ENCODE data around the gene DAB1.

Gene DAB1

DNA sequence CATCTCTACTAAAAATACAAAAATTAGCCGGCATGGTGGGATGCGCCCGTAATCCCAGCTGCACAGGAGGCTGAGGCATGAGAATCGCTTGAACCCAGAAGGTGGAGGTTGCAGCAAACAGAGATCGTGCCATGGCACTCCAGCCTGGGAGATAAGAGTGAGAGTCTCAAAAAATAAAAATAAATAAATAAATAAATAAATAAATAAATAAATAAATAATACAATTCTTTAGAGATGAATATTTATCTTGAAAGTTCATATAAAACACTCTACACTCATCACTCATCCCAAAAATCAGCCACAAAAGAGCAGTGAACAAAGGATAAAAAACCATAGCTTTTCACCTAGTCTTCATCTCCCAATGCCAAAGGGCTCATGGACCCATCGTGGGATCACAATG is 295.9 kb downstream of the DAB1 start:
- H3K9me3 ChIP-seq (ENCODE audit: control insufficient read depth, low read depth, low read length) = no peaks in the 10 kb centered on the region
- no peak overlapping the region for H3K9ac ChIP-seq (ENCODE audit: low read length)
- no peaks in the 10 kb centered on the region for H3K36me3 ChIP-seq (ENCODE audit: control insufficient read depth, low read depth, low read length)
- H3K27ac ChIP-seq (ENCODE audit: low read length) = no peak overlapping the region
- H3K4me3 ChIP-seq (ENCODE audit: low read length) = no peak overlapping the region
- no peaks in the 10 kb centered on the region for H3K4me1 ChIP-seq (ENCODE audit: control insufficient read depth, low read depth, low read length)
- H3K27me3 ChIP-seq (ENCODE audit: control insufficient read depth, insufficient read depth, low read length) = no peaks in the 10 kb centered on the region

DNA sequence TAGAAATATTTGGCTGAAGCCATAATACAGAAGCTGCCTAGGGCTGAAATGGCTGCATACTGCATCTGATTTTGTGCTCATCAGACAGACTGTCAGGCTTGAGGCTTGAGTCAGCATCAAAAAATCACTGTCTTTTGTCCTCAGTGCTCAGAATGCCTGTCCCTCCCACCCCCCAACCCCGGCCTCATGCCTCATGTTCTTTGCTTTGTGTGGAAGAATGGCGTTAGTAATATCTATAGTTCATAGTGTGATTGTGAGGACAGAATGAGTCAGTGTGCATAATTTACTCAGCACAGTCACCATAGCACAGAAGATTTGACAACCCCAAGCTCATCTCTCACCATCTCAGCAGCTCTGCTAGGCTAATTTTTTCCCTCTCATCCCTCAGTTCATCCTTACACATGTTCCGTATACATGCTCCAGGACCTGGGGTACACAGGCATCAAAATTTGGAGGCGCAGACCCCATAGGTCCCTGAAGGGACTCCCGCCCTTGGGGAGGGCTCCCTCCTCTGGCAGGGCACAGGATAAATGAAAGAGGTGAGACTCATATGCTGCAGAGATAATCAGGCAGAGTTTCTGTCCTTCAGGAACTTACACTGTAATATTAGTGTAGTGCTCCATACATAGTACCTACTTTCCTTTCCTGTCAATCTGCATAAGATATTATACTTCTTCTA is 299.0 kb downstream of the DAB1 start:
- H3K9ac ChIP-seq (ENCODE audit: low read length) = no peak overlapping the region
- no peaks in the 10 kb centered on the region for H3K27me3 ChIP-seq (ENCODE audit: control insufficient read depth, insufficient read depth, low read length)
- no peaks in the 10 kb centered on the region for H3K36me3 ChIP-seq (ENCODE audit: control insufficient read depth, low read depth, low read length)
- no peak overlapping the region for H3K4me3 ChIP-seq (ENCODE audit: low read length)
- no peak overlapping the region for H3K27ac ChIP-seq (ENCODE audit: low read length)
- H3K4me1 ChIP-seq (ENCODE audit: control insufficient read depth, low read depth, low read length) = no peaks in the 10 kb centered on the region
- no peaks in the 10 kb centered on the region for H3K9me3 ChIP-seq (ENCODE audit: control insufficient read depth, low read depth, low read length)

DNA sequence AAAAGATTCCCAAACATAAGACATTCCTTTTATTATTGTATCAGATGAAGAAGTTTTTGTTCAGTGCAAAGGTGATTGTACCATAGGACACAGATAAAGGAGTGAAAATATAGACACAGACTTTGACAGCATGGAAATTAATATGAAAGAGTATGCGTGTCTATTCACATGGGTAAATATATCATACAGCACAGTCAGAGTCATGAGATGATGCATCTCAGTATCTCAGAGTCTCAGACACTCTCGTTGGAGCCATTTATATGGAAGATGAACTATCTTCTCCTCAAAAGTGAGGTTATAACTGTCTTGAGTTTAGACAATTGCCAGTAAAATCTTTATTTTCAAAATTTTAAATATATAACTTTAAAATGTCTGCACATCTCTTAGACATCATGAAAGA is 299.7 kb downstream of the DAB1 start:
- Histone ChIP-seq H3K27me3 (ENCODE audit: control insufficient read depth, insufficient read depth, low read length) (no peaks in the 10 kb centered on the region), H3K4me3 (ENCODE audit: low read length) (no peak overlapping the region), H3K27ac (ENCODE audit: low read length) (no peak overlapping the region), H3K4me1 (ENCODE audit: control insufficient read depth, low read depth, low read length) (no peaks in the 10 kb centered on the region), H3K36me3 (ENCODE audit: control insufficient read depth, low read depth, low read length) (no peaks in the 10 kb centered on the region), H3K9ac (ENCODE audit: low read length) (no peak overlapping the region), H3K9me3 (ENCODE audit: control insufficient read depth, low read depth, low read length) (no peaks in the 10 kb centered on the region)

- Histone ChIP-seq H3K27me3 (ENCODE audit: control insufficient read depth, insufficient read depth, low read length) (no peaks in the 10 kb centered on the region), H3K9me3 (ENCODE audit: control insufficient read depth, low read depth, low read length) (no peaks in the 10 kb centered on the region), H3K36me3 (ENCODE audit: control insufficient read depth, low read depth, low read length) (no peaks in the 10 kb centered on the region)
These were observed 301.8 kb downstream of the DAB1 start for GRCh38 chr1:57122031-57122430.

DNA sequence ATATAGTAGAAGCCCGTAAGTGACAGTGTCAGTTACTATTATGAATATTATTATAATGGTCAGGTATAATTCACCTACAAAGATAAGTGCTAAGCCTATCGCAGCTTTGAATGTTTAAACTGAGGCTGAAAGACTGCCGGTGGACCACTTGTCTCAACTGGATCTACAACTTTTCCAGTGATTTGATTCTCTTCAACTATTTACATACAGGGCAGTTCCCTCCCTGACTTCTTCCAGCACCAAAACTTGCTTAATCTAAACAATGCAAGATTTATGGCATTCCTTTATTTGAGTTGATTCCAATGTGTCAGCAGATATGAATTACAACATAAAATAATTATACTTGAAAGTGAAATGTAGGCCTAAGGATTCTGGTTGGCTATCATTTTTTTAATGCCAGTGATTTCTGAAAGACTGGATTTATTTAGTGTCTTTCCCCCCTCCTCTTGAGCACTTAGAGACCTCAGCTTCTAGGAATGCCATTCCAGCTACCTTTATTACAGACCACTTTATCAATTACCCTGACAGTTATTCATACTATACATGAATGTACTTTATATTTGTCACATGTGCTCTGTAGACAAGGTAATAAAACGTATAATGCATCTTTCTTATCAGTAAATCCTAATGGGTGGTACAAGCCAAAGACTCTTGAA is 304.8 kb downstream of the DAB1 start:
- Histone ChIP-seq H3K4me3 (ENCODE audit: low read length) (no peak overlapping the region), H3K9me3 (ENCODE audit: control insufficient read depth, low read depth, low read length) (no peaks in the 10 kb centered on the region), H3K27ac (ENCODE audit: low read length) (no peak overlapping the region), H3K9ac (ENCODE audit: low read length) (no peak overlapping the region), H3K36me3 (ENCODE audit: control insufficient read depth, low read depth, low read length) (no peaks in the 10 kb centered on the region), H3K27me3 (ENCODE audit: control insufficient read depth, insufficient read depth, low read length) (no peaks in the 10 kb centered on the region), H3K4me1 (ENCODE audit: control insufficient read depth, low read depth, low read length) (no peaks in the 10 kb centered on the region)

More at GRCh38 chr1:57122031-57122430, 301.8 kb downstream of the DAB1 start:
- Histone ChIP-seq H3K4me3 (ENCODE audit: low read length) (no peak overlapping the region), H3K27ac (ENCODE audit: low read length) (no peak overlapping the region), H3K9ac (ENCODE audit: low read length) (no peak overlapping the region), H3K4me1 (ENCODE audit: control insufficient read depth, low read depth, low read length) (no peaks in the 10 kb centered on the region)

GRCh38 chr1:57117753-57118152 is 306.1 kb downstream of the DAB1 start:
- Histone ChIP-seq H3K9ac (ENCODE audit: low read length) (no peak overlapping the region), H3K36me3 (ENCODE audit: control insufficient read depth, low read depth, low read length) (no peaks in the 10 kb centered on the region), H3K9me3 (ENCODE audit: control insufficient read depth, low read depth, low read length) (no peaks in the 10 kb centered on the region), H3K4me1 (ENCODE audit: control insufficient read depth, low read depth, low read length) (peaks cover 3% of the 10 kb centered on the region), H3K27ac (ENCODE audit: low read length) (no peak overlapping the region), H3K4me3 (ENCODE audit: low read length) (no peak overlapping the region), H3K27me3 (ENCODE audit: control insufficient read depth, insufficient read depth, low read length) (no peaks in the 10 kb centered on the region)

DNA sequence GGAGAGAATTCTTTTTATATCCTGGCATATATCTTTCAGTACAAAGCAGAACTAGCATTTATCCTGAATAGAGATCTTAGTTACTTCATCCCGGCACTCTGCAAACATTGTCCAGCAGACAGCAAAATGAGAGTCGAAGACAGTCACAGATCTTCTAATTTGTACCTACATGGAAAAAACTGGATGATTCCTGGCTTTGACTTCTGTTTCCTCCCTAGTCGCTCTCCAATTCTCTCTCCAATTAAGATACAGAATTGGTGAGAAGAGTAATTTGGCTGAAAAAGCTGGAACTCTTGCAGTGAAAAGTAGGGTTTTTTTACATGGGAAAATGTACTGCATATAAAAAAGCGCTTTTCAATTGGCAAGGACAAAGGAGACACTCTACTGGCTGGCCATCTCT is 307.0 kb downstream of the DAB1 start:
- no peak overlapping the region for H3K27ac ChIP-seq (ENCODE audit: low read length)
- H3K27me3 ChIP-seq (ENCODE audit: control insufficient read depth, insufficient read depth, low read length) = no peaks in the 10 kb centered on the region
- peaks cover 12% of the 10 kb centered on the region for H3K4me1 ChIP-seq (ENCODE audit: control insufficient read depth, low read depth, low read length)
- H3K4me3 ChIP-seq (ENCODE audit: low read length) = no peak overlapping the region
- H3K9me3 ChIP-seq (ENCODE audit: control insufficient read depth, low read depth, low read length) = no peaks in the 10 kb centered on the region
- no peak overlapping the region for H3K9ac ChIP-seq (ENCODE audit: low read length)
- no peaks in the 10 kb centered on the region for H3K36me3 ChIP-seq (ENCODE audit: control insufficient read depth, low read depth, low read length)

GRCh38 chr1:57115030-57115614 is 308.7 kb downstream of the DAB1 start:
- Histone ChIP-seq H3K4me1 (ENCODE audit: control insufficient read depth, low read depth, low read length) (peaks cover 19% of the 10 kb centered on the region), H3K27me3 (ENCODE audit: control insufficient read depth, insufficient read depth, low read length) (no peaks in the 10 kb centered on the region), H3K9me3 (ENCODE audit: control insufficient read depth, low read depth, low read length) (no peaks in the 10 kb centered on the region), H3K36me3 (ENCODE audit: control insufficient read depth, low read depth, low read length) (no peaks in the 10 kb centered on the region), H3K4me3 (ENCODE audit: low read length) (no peak overlapping the region), H3K9ac (ENCODE audit: low read length) (no peak overlapping the region), H3K27ac (ENCODE audit: low read length) (no peak overlapping the region)

GRCh38 chr1:57112148-57112547 is 311.7 kb downstream of the DAB1 start:
- H3K4me1 ChIP-seq (ENCODE audit: control insufficient read depth, low read depth, low read length) = peaks cover 24% of the 10 kb centered on the region
- peak overlapping the region; percentile 4 for H3K4me3 ChIP-seq (ENCODE audit: low read length)
- no peak overlapping the region for H3K27ac ChIP-seq (ENCODE audit: low read length)
- no peaks in the 10 kb centered on the region for H3K27me3 ChIP-seq (ENCODE audit: control insufficient read depth, insufficient read depth, low read length)
- H3K36me3 ChIP-seq (ENCODE audit: control insufficient read depth, low read depth, low read length) = no peaks in the 10 kb centered on the region
- H3K9me3 ChIP-seq (ENCODE audit: control insufficient read depth, low read depth, low read length) = no peaks in the 10 kb centered on the region
- no peak overlapping the region for H3K9ac ChIP-seq (ENCODE audit: low read length)

- no peak overlapping the region for H3K27ac ChIP-seq (ENCODE audit: low read length)
- H3K4me1 ChIP-seq (ENCODE audit: control insufficient read depth, low read depth, low read length) = peaks cover 24% of the 10 kb centered on the region
- H3K36me3 ChIP-seq (ENCODE audit: control insufficient read depth, low read depth, low read length) = no peaks in the 10 kb centered on the region
These were observed 312.7 kb downstream of the DAB1 start for GRCh38 chr1:57111175-57111574.

GRCh38 chr1:57109883-57110282 is 314.0 kb downstream of the DAB1 start:
- no peak overlapping the region for H3K27ac ChIP-seq (ENCODE audit: low read length)
- H3K4me3 ChIP-seq (ENCODE audit: low read length) = no peak overlapping the region
- no peak overlapping the region for H3K9ac ChIP-seq (ENCODE audit: low read length)
- peaks cover 33% of the 10 kb centered on the region for H3K4me1 ChIP-seq (ENCODE audit: control insufficient read depth, low read depth, low read length)
- H3K9me3 ChIP-seq (ENCODE audit: control insufficient read depth, low read depth, low read length) = no peaks in the 10 kb centered on the region
- H3K27me3 ChIP-seq (ENCODE audit: control insufficient read depth, insufficient read depth, low read length) = no peaks in the 10 kb centered on the region
- H3K36me3 ChIP-seq (ENCODE audit: control insufficient read depth, low read depth, low read length) = no peaks in the 10 kb centered on the region

More at GRCh38 chr1:57111175-57111574, 312.7 kb downstream of the DAB1 start:
- H3K9ac ChIP-seq (ENCODE audit: low read length) = no peak overlapping the region
- no peak overlapping the region for H3K4me3 ChIP-seq (ENCODE audit: low read length)
- no peaks in the 10 kb centered on the region for H3K27me3 ChIP-seq (ENCODE audit: control insufficient read depth, insufficient read depth, low read length)
- no peaks in the 10 kb centered on the region for H3K9me3 ChIP-seq (ENCODE audit: control insufficient read depth, low read depth, low read length)

- Histone ChIP-seq H3K4me3 (ENCODE audit: low read length) (no peak overlapping the region), H3K9me3 (ENCODE audit: control insufficient read depth, low read depth, low read length) (no peaks in the 10 kb centered on the region), H3K4me1 (ENCODE audit: control insufficient read depth, low read depth, low read length) (peaks cover 33% of the 10 kb centered on the region), H3K27me3 (ENCODE audit: control insufficient read depth, insufficient read depth, low read length) (no peaks in the 10 kb centered on the region), H3K36me3 (ENCODE audit: control insufficient read depth, low read depth, low read length) (no peaks in the 10 kb centered on the region), H3K27ac (ENCODE audit: low read length) (no peak overlapping the region), H3K9ac (ENCODE audit: low read length) (no peak overlapping the region)
These were observed 314.6 kb downstream of the DAB1 start for GRCh38 chr1:57109247-57109646.
